ENCODE data around the gene ALK.

GRCh38 chr2:29560030-29560429 is 361.4 kb downstream of the ALK start:
- TF ChIP-seq CTCF (tag by site-specific recombination; IDR thresholded peaks at IDR 0.05) (no peak), HOXD13 (CRISPR knock-in tag; IDR thresholded peaks at IDR 0.05; ENCODE audit: borderline replicate concordance) (no peak), ZNF501 (tag by site-specific recombination; IDR thresholded peaks at IDR 0.05) (no peak), ZBTB11 (tag by site-specific recombination; conservative IDR thresholded peaks at IDR 0.05; ENCODE audit: low read depth) (no peak), ZNF629 (tag by site-specific recombination; IDR thresholded peaks at IDR 0.05) (no peak), ZNF707 (tag by site-specific recombination; IDR thresholded peaks at IDR 0.05) (no peak), ZNF704 (tag by site-specific recombination; IDR thresholded peaks at IDR 0.05) (no peak), REST (tag by site-specific recombination; IDR thresholded peaks at IDR 0.05) (no peak), ZNF837 (tag by site-specific recombination; IDR thresholded peaks at IDR 0.05) (no peak)

Measured in HEK293 (cell line).